GM20000 (cell line): ENCODE results near the gene OSBPL10.
"Not testable (repeated sequence)": the region's sequence is repeated elsewhere in the genome, so short reads cannot be mapped to it uniquely, and the experiment has no call there.

Experiments used
- DNase-seq: peaks from one replicate; pipeline ENCODE4 v3.0.0; 2012; ENCODE audit warnings: low spot score
- TF ChIP-seq, protein P1 (sequence below): IDR thresholded peaks from 2 replicates; pipeline ENCODE4 v1.5.1; 2012; ENCODE audit warnings: mild to moderate bottlenecking, control low read depth; ENCODE audit errors: extremely low read depth, missing control alignments

The OSBPL10 gene

DNA sequence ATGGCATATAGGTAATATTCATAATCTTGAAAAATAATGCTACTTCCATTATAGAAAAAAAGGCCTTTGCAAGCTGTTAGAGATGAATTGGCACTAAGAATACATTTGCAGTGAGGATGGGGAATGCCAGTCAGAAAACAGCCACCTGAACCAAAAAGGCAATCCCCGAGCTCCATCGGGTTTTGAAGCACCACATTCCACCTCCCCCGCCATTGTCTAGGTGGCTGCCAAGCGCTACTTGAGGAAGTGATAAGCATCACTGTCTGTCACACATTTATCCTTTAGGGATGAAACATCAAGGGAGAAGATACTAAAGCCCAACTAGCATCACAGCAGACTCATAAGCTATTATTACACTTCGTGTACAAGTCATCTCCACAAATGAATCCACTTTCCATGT is 112.8 kb downstream of the OSBPL10 start:
- TF ChIP-seq, protein P1, sequence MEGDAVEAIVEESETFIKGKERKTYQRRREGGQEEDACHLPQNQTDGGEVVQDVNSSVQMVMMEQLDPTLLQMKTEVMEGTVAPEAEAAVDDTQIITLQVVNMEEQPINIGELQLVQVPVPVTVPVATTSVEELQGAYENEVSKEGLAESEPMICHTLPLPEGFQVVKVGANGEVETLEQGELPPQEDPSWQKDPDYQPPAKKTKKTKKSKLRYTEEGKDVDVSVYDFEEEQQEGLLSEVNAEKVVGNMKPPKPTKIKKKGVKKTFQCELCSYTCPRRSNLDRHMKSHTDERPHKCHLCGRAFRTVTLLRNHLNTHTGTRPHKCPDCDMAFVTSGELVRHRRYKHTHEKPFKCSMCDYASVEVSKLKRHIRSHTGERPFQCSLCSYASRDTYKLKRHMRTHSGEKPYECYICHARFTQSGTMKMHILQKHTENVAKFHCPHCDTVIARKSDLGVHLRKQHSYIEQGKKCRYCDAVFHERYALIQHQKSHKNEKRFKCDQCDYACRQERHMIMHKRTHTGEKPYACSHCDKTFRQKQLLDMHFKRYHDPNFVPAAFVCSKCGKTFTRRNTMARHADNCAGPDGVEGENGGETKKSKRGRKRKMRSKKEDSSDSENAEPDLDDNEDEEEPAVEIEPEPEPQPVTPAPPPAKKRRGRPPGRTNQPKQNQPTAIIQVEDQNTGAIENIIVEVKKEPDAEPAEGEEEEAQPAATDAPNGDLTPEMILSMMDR, result no peak

DNA sequence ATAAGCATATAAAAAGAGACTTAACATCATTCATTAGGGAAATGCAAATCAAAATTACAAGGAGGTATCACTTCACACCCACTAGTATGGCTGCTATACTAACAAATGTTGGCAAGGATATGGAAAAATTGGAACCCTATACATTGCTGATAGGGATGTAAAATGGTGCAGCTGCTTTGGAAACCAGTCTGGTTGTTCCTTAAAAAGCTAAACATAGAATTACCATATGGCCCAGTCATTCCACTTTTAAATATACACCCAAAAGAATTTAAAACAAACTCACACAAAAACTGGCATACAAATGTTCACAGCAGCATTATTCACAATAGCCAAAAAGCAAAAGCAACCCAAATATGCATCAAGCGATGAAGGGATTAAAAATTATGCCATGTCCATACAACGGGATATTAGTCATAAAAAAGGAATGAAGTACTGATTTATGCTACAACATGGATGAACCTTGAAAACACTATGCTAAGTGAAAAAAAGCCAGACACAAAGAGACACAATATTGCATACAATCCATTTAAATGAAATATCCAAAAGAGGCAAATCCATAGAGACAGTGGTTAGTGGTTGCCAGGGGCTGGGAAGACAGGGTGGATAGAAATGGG is 118.3 kb downstream of the OSBPL10 start:
- DNase-seq, result no peak
- TF ChIP-seq, protein P1, result no peak

More for the DNA sequence above, 112.8 kb downstream of the OSBPL10 start:
- no peak for DNase-seq

- TF ChIP-seq, protein P1, result no peak
- DNase-seq, result no peak
These were observed 119.2 kb downstream of the OSBPL10 start for GRCh38 chr3:31861826-31862225.

- not testable (repeated sequence) for DNase-seq
These were observed 120.4 kb downstream of the OSBPL10 start for GRCh38 chr3:31860642-31861041.

DNA sequence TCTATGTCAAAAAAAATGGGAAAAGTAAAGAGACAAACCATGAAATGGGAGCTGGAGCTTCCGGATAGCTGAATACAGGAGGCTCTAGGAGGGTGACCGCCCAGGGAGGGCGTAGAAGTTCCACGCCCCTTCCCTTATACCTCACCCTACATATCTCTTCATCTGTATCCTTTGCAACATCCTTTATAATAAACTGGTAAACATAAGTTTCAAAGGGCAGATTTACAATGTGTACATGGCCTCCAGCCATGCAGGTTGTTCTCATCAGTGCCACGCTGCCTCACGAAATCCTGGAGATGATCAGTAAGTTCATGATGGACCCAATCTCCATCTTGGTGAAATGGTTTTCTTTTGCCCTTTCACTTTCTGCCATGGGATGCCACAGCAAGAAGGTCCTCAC is 121.8 kb downstream of the OSBPL10 start:
- TF ChIP-seq, protein P1, result no peak
- no peak for DNase-seq

- no peak for DNase-seq
- TF ChIP-seq, protein P1, result no peak
These were observed 122.6 kb downstream of the OSBPL10 start for GRCh38 chr3:31858439-31858838.

DNA sequence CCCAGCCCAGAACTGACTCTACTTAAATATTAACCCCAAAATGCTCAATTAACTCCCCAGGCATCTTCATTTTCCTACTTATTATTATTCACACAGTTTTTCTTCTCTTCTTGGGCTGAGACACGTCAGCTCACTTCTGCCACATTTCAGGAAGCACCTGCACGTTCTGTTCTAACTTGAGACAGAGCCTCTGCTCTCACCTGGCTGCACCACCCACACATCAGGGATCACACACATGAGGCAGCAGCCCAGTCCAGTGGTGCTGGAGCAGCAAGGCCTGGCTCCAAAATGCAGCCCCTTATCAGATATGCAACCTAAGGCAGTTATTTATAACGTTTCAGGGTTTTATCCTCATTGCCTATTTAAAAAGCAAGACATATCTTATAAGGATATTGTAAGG is 127.5 kb downstream of the OSBPL10 start:
- TF ChIP-seq, protein P1, result no peak
- DNase-seq, result no peak

- TF ChIP-seq, protein P1, result no peak
- no peak for DNase-seq
These were observed 129.8 kb downstream of the OSBPL10 start for GRCh38 chr3:31851278-31851677.
